RCC 7860 (cell line): Measurements from ENCODE around the gene GTPBP4.
A peak's percentile ranks its signal among the peaks of the same experiment; 100 is the strongest.
"Not testable (repeated sequence)": the region's sequence is repeated elsewhere in the genome, so short reads cannot be mapped to it uniquely, and the experiment has no call there.

Experiments used
- DNase-seq: peaks from one replicate; pipeline ENCODE4 v3.0.0-alpha.2; 2015; ENCODE audit warnings: low spot score
- FAIRE-seq: peaks from 2 replicates; lab custom pipeline; 2012; peaks lifted over from hg19 to GRCh38; lab: Jason Lieb, UNC

GTPBP4 gene

GRCh38 chr10:1054684-1055083, 66.5 kb downstream of the GTPBP4 start:
- FAIRE-seq (no peak), DNase-seq (no peak)

- DNase-seq, result peak; percentile 65
- FAIRE-seq, result no peak
Measured at GRCh38 chr10:1056326-1057105, 68.3 kb downstream of the GTPBP4 start, which contains the start of gene WDR37. Gene WDR37 (plus strand): TSS chr10:1056385. CDS start chr10:1072156, 15,771 bp downstream.

- no peak for FAIRE-seq
Measured at GRCh38 chr10:1057106-1057657, 68.9 kb downstream of the GTPBP4 start.

GRCh38 chr10:1058017-1058416, 69.8 kb downstream of the GTPBP4 start:
- no peak for FAIRE-seq
- no peak for DNase-seq

More at GRCh38 chr10:1057106-1057657, 68.9 kb downstream of the GTPBP4 start:
- DNase-seq, result no peak

GRCh38 chr10:1059902-1060301, 71.7 kb downstream of the GTPBP4 start:
- FAIRE-seq, result no peak
- DNase-seq, result no peak

GRCh38 chr10:1061930-1062774, 73.9 kb downstream of the GTPBP4 start:
- FAIRE-seq (no peak), DNase-seq (no peak)

- FAIRE-seq (no peak), DNase-seq (no peak)
Measured at GRCh38 chr10:1063232-1063865, 75.1 kb downstream of the GTPBP4 start.

- DNase-seq (no peak), FAIRE-seq (no peak)
Measured at GRCh38 chr10:1064964-1065247, 76.7 kb downstream of the GTPBP4 start.

- DNase-seq, FAIRE-seq: not testable (repeated sequence)
Measured at GRCh38 chr10:1066734-1067133, 78.5 kb downstream of the GTPBP4 start.

GRCh38 chr10:1068380-1069361, 80.4 kb downstream of the GTPBP4 start:
- FAIRE-seq (no peak), DNase-seq (no peak)
